ENCODE measurements around the gene CCDC85C.

The CCDC85C gene

DNA sequence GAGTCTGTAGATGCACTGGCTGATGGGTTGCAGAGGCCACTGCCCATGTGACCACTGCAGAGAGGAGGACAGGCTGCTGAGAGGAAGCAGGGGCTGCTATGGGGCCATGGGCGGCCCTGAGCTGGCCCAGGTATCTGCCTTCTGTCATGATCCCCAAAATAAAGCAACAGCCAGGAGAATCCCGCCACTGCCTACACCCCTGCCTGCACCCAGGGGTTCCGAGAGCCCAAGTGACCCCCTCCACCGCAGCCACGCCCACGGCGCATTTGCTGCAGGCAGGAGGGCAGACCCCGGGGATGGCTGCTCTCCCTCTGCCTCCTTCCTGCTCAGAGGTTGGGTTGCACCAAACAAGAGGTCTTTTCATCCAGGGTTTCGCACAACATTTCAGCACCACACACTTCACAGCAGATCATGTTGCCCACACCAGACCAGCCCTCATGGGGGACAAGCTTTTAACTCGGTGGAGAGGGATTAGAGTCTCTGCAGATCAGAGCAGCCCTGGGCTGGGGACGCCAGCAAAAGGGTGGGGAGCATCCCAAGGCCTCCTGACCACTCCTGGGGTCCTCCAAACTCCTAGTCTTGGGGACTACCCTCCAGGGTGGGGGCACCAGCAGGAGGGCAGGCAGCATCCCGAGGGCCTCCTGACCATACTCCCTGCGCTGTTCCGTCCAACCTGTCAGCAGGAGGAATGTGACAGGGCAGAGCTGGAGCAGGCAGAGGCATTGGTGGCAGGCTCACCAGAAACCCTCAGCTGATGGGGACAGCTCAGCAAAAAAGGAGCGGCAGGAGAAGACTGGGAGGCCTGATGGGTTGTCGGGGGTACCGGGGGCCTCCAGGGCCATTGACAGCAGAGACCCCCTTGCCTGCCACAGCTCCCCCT lies 14.1 kb downstream of the CCDC85C start:
- no peak for DNase-seq (ENCODE audit: low read depth)
- H3K4me3 ChIP-seq (ENCODE audit: control insufficient read depth, low read depth, low read length): no peak overlapping the region
- TF ChIP-seq, protein P1, sequence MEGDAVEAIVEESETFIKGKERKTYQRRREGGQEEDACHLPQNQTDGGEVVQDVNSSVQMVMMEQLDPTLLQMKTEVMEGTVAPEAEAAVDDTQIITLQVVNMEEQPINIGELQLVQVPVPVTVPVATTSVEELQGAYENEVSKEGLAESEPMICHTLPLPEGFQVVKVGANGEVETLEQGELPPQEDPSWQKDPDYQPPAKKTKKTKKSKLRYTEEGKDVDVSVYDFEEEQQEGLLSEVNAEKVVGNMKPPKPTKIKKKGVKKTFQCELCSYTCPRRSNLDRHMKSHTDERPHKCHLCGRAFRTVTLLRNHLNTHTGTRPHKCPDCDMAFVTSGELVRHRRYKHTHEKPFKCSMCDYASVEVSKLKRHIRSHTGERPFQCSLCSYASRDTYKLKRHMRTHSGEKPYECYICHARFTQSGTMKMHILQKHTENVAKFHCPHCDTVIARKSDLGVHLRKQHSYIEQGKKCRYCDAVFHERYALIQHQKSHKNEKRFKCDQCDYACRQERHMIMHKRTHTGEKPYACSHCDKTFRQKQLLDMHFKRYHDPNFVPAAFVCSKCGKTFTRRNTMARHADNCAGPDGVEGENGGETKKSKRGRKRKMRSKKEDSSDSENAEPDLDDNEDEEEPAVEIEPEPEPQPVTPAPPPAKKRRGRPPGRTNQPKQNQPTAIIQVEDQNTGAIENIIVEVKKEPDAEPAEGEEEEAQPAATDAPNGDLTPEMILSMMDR (IDR thresholded peaks at IDR 0.05; ENCODE audit: control insufficient read depth, insufficient read depth, low read depth, low read length, missing control alignments): no peak

DNA sequence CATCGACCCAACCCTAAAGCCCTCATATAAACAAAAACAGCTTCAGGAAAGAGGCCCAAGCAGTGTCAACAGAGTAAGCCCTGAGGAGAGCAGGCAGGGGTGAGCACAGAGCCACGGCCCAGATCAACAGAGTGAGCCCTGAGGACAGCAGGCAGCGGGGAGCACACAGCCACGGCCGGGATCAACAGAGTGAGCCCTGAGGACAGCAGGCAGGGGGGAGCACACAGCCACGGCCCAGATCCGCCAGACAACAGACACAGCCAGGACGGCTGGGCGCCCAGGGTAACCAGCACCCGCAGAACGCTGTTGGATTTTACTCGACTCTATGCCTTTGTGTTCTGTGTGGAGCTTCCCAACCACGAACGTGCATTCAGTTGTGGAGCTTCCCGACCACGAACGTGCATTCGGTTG lies 15.0 kb downstream of the CCDC85C start:
- H3K4me3 ChIP-seq (ENCODE audit: control insufficient read depth, low read depth, low read length): no peak overlapping the region
- DNase-seq (ENCODE audit: low read depth): no peak
- TF ChIP-seq, protein P1 (IDR thresholded peaks at IDR 0.05; ENCODE audit: control insufficient read depth, insufficient read depth, low read depth, low read length, missing control alignments): no peak

DNA sequence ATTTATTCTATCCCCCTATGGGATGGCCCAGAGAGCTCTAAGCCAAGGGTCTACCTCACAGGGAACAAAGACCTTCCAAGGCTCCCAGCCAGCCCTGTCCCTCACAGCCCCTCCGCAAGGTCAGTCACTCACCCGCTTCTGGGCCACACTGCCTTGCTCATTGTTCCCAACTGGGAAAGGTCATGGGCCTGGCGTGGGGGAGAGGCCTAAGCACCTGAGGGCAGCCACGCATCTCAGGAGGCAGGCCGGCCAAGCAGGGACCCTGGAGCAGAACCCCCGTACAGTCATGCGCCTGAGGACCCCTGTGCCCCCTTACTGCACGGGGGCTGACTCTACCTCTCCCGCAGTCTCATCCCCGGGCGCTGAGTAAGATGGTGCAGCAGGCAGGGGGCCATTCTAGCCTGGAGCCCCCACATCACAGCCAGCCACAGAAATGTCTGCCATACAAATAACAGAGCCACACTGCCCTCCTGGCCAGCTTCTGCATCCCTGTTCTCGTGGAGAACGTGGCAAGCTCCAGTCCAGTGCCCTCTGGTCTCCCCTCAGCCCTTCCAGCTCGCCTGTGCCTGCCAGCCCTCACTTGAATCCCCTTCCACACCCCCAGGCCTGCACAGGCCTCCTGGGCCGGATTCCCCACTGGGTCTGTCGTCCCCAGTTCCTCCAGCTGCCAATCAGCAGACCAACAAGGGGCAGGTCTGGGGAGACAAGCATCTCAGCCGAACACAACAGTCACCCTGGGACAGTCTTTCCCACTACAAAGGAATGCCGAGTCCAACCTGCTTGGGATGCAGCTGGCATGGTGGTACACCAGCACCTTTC lies 16.3 kb downstream of the CCDC85C start:
- TF ChIP-seq, protein P1 (IDR thresholded peaks at IDR 0.05; ENCODE audit: control insufficient read depth, insufficient read depth, low read depth, low read length, missing control alignments): no peak
- DNase-seq (ENCODE audit: low read depth): no peak
- H3K4me3 ChIP-seq (ENCODE audit: control insufficient read depth, low read depth, low read length): no peak overlapping the region

DNA sequence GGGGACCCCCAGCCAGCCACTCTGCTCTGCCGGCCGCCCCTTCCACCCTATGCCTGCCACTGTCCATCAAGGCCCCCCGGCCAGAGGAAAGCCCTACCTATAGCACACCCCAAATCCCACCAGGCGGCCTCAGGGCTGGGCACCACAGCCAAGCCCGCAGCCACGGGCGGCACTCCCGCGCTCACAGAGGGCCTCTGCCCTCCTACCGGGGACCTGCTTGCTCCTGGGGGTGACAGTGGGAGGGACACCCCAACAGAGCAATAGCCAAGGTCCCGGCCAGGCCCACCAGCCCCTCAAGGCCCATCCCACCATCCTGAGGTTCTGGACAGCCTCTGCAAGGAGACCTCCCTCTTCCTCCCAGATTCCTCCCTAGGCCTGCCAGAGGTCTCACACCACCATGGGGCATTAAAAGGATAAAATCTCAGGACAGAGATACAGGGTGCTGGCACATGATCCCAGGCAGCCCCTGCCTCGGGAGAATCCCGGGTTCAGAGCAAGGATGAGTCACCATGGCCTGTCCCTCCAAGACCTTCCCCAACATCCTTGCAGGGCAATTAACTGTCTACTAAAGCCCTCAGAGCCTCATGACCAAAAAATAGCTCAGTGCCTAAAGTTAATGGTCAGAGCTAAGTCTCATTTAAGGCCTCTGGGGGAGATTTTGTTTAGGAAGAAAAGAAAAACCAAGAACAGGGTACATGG lies 17.1 kb downstream of the CCDC85C start:
- TF ChIP-seq, protein P1 (IDR thresholded peaks at IDR 0.05; ENCODE audit: control insufficient read depth, insufficient read depth, low read depth, low read length, missing control alignments): no peak
- no peak overlapping the region for H3K4me3 ChIP-seq (ENCODE audit: control insufficient read depth, low read depth, low read length)
- no peak for DNase-seq (ENCODE audit: low read depth)

DNA sequence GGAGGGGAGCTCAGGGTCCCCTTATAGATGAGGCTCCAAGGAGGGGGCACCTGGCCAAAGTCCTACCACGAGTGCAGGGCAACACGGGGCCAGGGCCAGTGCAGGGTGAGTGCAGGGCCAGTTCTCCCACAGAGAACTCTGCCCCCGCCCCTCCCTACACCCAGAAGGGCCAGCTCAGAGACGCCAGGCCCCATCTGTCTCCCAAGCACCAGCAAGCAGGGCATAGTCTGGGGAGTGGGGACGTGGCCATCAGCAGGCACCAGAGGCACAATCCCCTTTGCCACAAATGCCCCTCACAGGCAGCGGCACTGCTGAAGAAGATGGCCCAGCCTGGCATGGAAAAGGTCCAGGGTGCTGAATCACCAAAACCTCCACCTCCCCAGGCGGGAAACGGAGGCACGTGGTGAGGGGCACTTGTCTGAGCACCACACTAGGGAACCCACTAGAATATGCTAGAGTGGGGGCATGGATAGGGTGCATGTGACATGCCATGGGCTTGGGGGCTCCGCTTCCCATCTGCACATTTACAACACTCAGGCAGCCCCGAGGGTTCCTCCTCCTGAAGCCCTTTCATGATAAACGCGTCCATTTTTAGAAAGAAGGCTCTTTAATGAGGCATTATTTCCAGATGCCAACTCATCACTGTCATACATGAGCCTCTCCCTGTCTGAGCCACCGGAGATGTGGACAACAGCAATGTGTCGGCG lies 17.8 kb downstream of the CCDC85C start:
- TF ChIP-seq, protein P1 (IDR thresholded peaks at IDR 0.05; ENCODE audit: control insufficient read depth, insufficient read depth, low read depth, low read length, missing control alignments): no peak
- no peak for DNase-seq (ENCODE audit: low read depth)
- no peak overlapping the region for H3K4me3 ChIP-seq (ENCODE audit: control insufficient read depth, low read depth, low read length)

DNA sequence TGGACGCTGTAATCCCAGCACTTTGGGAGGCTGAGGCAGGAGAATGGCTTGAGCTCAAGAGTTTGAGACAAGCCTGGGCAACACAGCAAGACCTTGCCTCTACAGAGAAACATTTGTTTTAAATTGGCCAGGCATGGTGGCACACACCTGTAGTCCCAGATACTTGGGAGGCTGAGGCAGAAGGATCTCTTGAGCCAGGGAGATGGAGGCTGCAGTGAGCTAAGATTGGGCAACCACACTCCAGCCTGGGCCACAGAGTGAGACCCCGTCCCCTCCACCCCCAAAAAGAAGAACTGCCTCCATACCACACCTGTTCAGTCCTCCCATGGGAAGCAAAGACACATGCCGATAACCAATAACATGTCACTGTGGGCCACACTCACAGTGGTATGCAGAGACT lies 19.2 kb downstream of the CCDC85C start:
- no peak for DNase-seq (ENCODE audit: low read depth)
- TF ChIP-seq, protein P1 (IDR thresholded peaks at IDR 0.05; ENCODE audit: control insufficient read depth, insufficient read depth, low read depth, low read length, missing control alignments): no peak
- H3K4me3 ChIP-seq (ENCODE audit: control insufficient read depth, low read depth, low read length): no peak overlapping the region
